PC-9 (cell line): Measurements from ENCODE around the gene ZNF717. TPM values are rescaled to one million over a fixed set of nuclear protein-coding genes. Genes with fewer than 3 reads are reported as not detected.

Experiments
- BruUV-seq: library from RNA; stranded (reverse); fragments of 400-500 nt; replicated peaks from 2 replicates; lab custom pipeline; 2021; lab: Mats Ljungman, UMichigan
- CTCF ChIA-PET: fragments of 300-600 bp; sonication (Branson Sonifier 250); formaldehyde crosslinking; loops from one replicate; lab custom pipeline; 2022; ENCODE audit warnings: antibody characterized with exemption; lab: Charles Lee
- POLR2A ChIA-PET: fragments of 300-600 bp; sonication (Branson Sonifier 250); formaldehyde crosslinking; loops from one replicate; lab custom pipeline; 2022; ENCODE audit warnings: antibody characterized with exemption; ENCODE audit not compliant: unreplicated experiment; lab: Charles Lee
- DNase-seq, 2 experiments: peaks; one replicate each; pipeline versions ENCODE4 v3.0.0 to v3.0.0-alpha.2; 2015 to 2022; ENCODE audit warnings: mixed read lengths in 1 of 2
- H2AFZ ChIP-seq: fragments of 200-600 bp; sonication (generic); 2 replicates; pipeline ENCODE4 v1.8.1; 2017; ENCODE audit warnings: antibody characterized with exemption
- H3F3A ChIP-seq: fragments of 200-600 bp; sonication (generic); 2 replicates; pipeline ENCODE4 v1.8.1; 2017; ENCODE audit warnings: antibody characterized with exemption, mild to moderate bottlenecking, low read depth; ENCODE audit not compliant: insufficient read depth
- H3K27ac ChIP-seq: fragments of 200-600 bp; sonication (generic); 2 replicates; pipeline ENCODE4 v1.6.1; 2016; ENCODE audit warnings: mixed run types
- H3K27me3 ChIP-seq: fragments of 200-600 bp; sonication (generic); 2 replicates; pipeline ENCODE4 v1.6.1; 2016; ENCODE audit warnings: low read depth, mixed run types; ENCODE audit not compliant: insufficient read depth
- H3K36me3 ChIP-seq: fragments of 200-600 bp; sonication (generic); 2 replicates; pipeline ENCODE4 v1.6.1; 2016; ENCODE audit warnings: low read depth, mixed run types
- H3K4me1 ChIP-seq: fragments of 200-600 bp; sonication (generic); replicated peaks from 2 replicates; pipeline ENCODE4 v1.6.1; 2016; ENCODE audit warnings: mixed run types; ENCODE audit not compliant: insufficient read depth
- H3K4me2 ChIP-seq: fragments of 200-600 bp; sonication (generic); 2 replicates; pipeline ENCODE4 v1.6.1; 2017; ENCODE audit warnings: mixed run types
- H3K4me3 ChIP-seq: fragments of 200-600 bp; sonication (generic); 2 replicates; pipeline ENCODE4 v1.6.1; 2016; ENCODE audit warnings: mixed run types
- H3K79me2 ChIP-seq: fragments of 200-600 bp; sonication (generic); 2 replicates; pipeline ENCODE4 v1.6.1; 2017; ENCODE audit warnings: low read depth, mixed run types
- H3K9me2 ChIP-seq: fragments of 200-600 bp; sonication (generic); 2 replicates; pipeline ENCODE4 v1.8.1; 2017; ENCODE audit warnings: mild to moderate bottlenecking; ENCODE audit not compliant: insufficient read depth
- H3K9me3 ChIP-seq: fragments of 200-600 bp; sonication (generic); 2 replicates; pipeline ENCODE4 v1.8.1; 2016; ENCODE audit warnings: low read depth; ENCODE audit not compliant: insufficient read depth
- H4K20me1 ChIP-seq: fragments of 200-600 bp; sonication (generic); 2 replicates; pipeline ENCODE4 v1.8.1; 2017; ENCODE audit not compliant: insufficient read depth
- CTCF ChIP-seq: fragments of 200-600 bp; sonication (generic); conservative IDR thresholded peaks from 2 replicates; pipeline ENCODE4 v1.6.1; 2017; ENCODE audit warnings: mixed run types, antibody characterized with exemption, mild to moderate bottlenecking, moderate library complexity
- EZH2 ChIP-seq: fragments of 200-600 bp; sonication (generic); IDR thresholded peaks from 2 replicates; pipeline ENCODE4 v1.8.0; 2017; ENCODE audit warnings: antibody characterized with exemption, low read depth
- intact Hi-C: fragments of 100-400 bp; cut with micrococcal nuclease; formaldehyde crosslinking; loops from one replicate; pipeline ENCODE4 v1.10.0; 2022; ENCODE audit not compliant: unreplicated experiment
- total RNA-seq: library from RNA; stranded (reverse); gene quantifications from 2 replicates; pipeline ENCODE4 v1.2.3, GENCODE V29; 2021

The ZNF717 gene
- total RNA-seq, 1 experiment from 2014 or later: 30.3 TPM

GRCh38 chr3:75768303-75769017 is 16.9 kb downstream of the ZNF717 start:
- intact Hi-C loops: no loop called here
- no peaks in the 10 kb centered on the region for H3K9me2 ChIP-seq

DNA sequence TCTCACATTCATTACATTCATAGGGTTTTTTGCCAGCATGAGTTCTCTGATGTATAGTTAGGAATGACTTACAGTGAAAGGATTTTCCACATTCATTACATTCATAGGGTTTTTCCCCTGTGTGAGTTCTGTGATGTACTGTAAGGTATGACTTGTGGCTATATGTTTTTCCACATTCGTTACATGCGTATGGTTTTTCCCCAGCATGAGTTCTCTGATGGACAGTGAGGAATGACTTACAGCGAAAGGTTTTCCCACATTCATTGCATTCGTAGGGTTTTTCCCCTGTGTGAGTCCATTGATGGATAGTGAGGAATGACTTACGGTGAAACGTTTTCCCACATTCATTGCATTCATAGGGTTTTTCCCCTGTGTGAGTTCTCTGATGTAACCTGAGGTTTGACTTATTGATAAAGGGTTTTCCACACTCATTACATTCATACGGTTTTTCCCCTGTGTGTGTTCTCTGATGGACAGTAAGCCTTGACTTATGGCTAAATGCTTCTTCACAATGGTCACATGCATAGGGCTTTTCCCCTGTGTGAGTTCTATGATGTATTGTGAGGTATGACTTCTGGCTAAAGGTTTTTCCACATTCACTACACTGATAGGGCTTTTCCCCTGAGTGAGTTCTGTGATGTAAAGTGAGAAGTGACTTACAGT is 47.4 kb downstream of the ZNF717 start:
- Histone ChIP-seq H3K79me2 (no peaks in the 10 kb centered on the region), H3K9me2 (no peaks in the 10 kb centered on the region), H2AFZ (no peak overlapping the region), H4K20me1 (no peaks in the 10 kb centered on the region), H3K4me1 (no peaks in the 10 kb centered on the region), H3K27me3 (no peaks in the 10 kb centered on the region), H3K27ac (no peak overlapping the region), H3K36me3 (peaks cover 9% of the 10 kb centered on the region; the same call in 1 of the 2 replicates), H3K9me3 (peaks cover 12% of the 10 kb centered on the region), H3K4me3 (no peak overlapping the region), H3K4me2 (no peak overlapping the region), H3F3A (no peaks in the 10 kb centered on the region)
- POLR2A ChIA-PET: no interaction called here
- no peak for DNase-seq
- no TSS peak for BruUV-seq
- CTCF ChIA-PET: no interaction called here
- intact Hi-C loops: no loop called here
- no peak for TF ChIP-seq EZH2
- no peak for TF ChIP-seq CTCF

More at GRCh38 chr3:75768303-75769017, 16.9 kb downstream of the ZNF717 start:
- TF ChIP-seq EZH2: no peak
- no peak for TF ChIP-seq CTCF
- no peak overlapping the region for H3K27ac ChIP-seq
- no peaks in the 10 kb centered on the region for H3F3A ChIP-seq
- H3K79me2 ChIP-seq: no peaks in the 10 kb centered on the region; the same call in 1 of the 2 replicates
- DNase-seq: no peak
- no peaks in the 10 kb centered on the region for H3K27me3 ChIP-seq
- no peaks in the 10 kb centered on the region for H3K4me1 ChIP-seq
- POLR2A ChIA-PET: no interaction called here
- H3K4me2 ChIP-seq: no peak overlapping the region
- peaks cover 7% of the 10 kb centered on the region for H3K36me3 ChIP-seq
- peaks cover 9% of the 10 kb centered on the region for H3K9me3 ChIP-seq
- no peak overlapping the region for H2AFZ ChIP-seq
- BruUV-seq: no TSS peak
- no peaks in the 10 kb centered on the region for H4K20me1 ChIP-seq
- no peak overlapping the region for H3K4me3 ChIP-seq
- CTCF ChIA-PET: no interaction called here

- intact Hi-C loops: no loop called here
- no peaks in the 10 kb centered on the region for H4K20me1 ChIP-seq
- no peaks in the 10 kb centered on the region for H3F3A ChIP-seq
- no peaks in the 10 kb centered on the region for H3K4me1 ChIP-seq
- no peak overlapping the region for H3K4me2 ChIP-seq
- H3K9me2 ChIP-seq: no peaks in the 10 kb centered on the region
- BruUV-seq: no TSS peak
- no peaks in the 10 kb centered on the region for H3K79me2 ChIP-seq
- CTCF ChIA-PET: no interaction called here
- H3K27me3 ChIP-seq: no peaks in the 10 kb centered on the region
- no peak overlapping the region for H3K27ac ChIP-seq
- POLR2A ChIA-PET: no interaction called here
- no peaks in the 10 kb centered on the region for H3K36me3 ChIP-seq
- no peak overlapping the region for H3K4me3 ChIP-seq
- no peak overlapping the region for H2AFZ ChIP-seq
- H3K9me3 ChIP-seq: peaks cover 4% of the 10 kb centered on the region; the same call in 1 of the 2 replicates
- no peak for TF ChIP-seq EZH2
- TF ChIP-seq CTCF: no peak
- no peak for DNase-seq
Observed at GRCh38 chr3:75727985-75728384, 57.4 kb downstream of the ZNF717 start.
